Activated CD8-positive, alpha-beta T cell treated with anti-CD3 and anti-CD28 coated beads for 36 hours (primary cell): ENCODE measurements around the gene ZNF665. TPM values are rescaled to one million over a fixed set of nuclear protein-coding genes. Genes with fewer than 3 reads are reported as not detected.

ENCODE experiments used
- ATAC-seq: fragments of 200-7000 bp; cut with Tn5 transposase; one replicate; pipeline ENCODE4 v1.10.0; 2021; ENCODE audit warnings: mild to moderate bottlenecking, moderate library complexity
- CTCF ChIA-PET: fragments of 350-600 bp; sonication (Branson Sonifier 250); formaldehyde crosslinking; loops from one replicate; lab custom pipeline; 2021; ENCODE audit warnings: antibody characterized with exemption; lab: Charles Lee
- POLR2A ChIA-PET: fragments of 350-600 bp; sonication (Branson Sonifier 250); formaldehyde crosslinking; loops from one replicate; lab custom pipeline; 2021; ENCODE audit warnings: antibody characterized with exemption; lab: Charles Lee
- DNase-seq: peaks from one replicate; pipeline ENCODE4 v3.0.0-alpha.2; 2020
- H3K27ac Mint-ChIP-seq: one replicate; pipeline ENCODE4 v1.8.0; 2021; ENCODE audit warnings: mild to moderate bottlenecking, mixed read lengths
- H3K27me3 Mint-ChIP-seq: one replicate; pipeline ENCODE4 v1.8.0; 2021; ENCODE audit warnings: mixed read lengths
- H3K36me3 Mint-ChIP-seq: one replicate; pipeline ENCODE4 v1.8.0; 2021; ENCODE audit warnings: low read depth, mixed read lengths
- H3K4me1 Mint-ChIP-seq: one replicate; pipeline ENCODE4 v1.8.0; 2021; ENCODE audit warnings: low read depth, mixed read lengths
- H3K4me3 Mint-ChIP-seq: one replicate; pipeline ENCODE4 v1.8.0; 2021; ENCODE audit warnings: mild to moderate bottlenecking, moderate library complexity, mixed read lengths
- H3K9me3 Mint-ChIP-seq: one replicate; pipeline ENCODE4 v1.8.0; 2021; ENCODE audit warnings: mixed read lengths
- intact Hi-C: fragments of 100-400 bp; cut with micrococcal nuclease; formaldehyde crosslinking; loops from one replicate; pipeline ENCODE4 v1.10.0; 2022
- total RNA-seq, 2 experiments: library from RNA; stranded (reverse); gene quantifications; one replicate each; pipeline ENCODE4 v1.2.3, GENCODE V29; 2021
- TF ChIP-seq, protein P1 (sequence below): fragments of 200-600 bp; IDR thresholded peaks from one replicate; pipeline ENCODE4 v1.8.0; 2022; ENCODE audit warnings: antibody characterized with exemption, mild to moderate bottlenecking

ZNF665 gene
- total RNA-seq, 2 experiments from 2014 or later, result 7.5 to 9.3 TPM

DNA sequence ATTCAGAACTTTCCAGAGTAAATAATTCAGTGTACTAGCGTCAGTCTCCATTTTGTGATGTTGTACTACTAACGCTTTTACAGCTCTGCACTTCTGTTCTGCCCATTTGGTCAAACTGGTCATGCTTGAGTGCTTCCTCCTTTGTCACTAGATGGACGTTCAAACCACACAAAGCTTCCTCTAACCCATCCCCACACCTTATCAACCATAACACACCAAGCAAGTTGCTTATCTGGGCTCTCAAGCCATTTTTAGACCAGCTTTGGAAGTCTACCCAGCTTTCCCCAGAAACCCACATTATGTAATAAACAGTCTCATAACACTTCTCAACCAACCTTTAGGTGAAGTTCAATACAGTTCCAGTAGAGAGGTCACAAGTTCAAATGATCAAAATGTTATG lies 32.0 kb downstream of the ZNF665 start:
- DNase-seq (no peak), ATAC-seq (no peak)
- no peaks in the 10 kb centered on the region for H3K27me3 Mint-ChIP-seq
- intact Hi-C loops, result no loop called here
- H3K4me3 Mint-ChIP-seq, result no peak overlapping the region
- H3K36me3 Mint-ChIP-seq, result peaks cover 51% of the 10 kb centered on the region
- POLR2A ChIA-PET, result no interaction called here
- H3K9me3 Mint-ChIP-seq, result peaks cover 49% of the 10 kb centered on the region
- H3K4me1 Mint-ChIP-seq, result peaks cover 15% of the 10 kb centered on the region
- TF ChIP-seq, protein P1, sequence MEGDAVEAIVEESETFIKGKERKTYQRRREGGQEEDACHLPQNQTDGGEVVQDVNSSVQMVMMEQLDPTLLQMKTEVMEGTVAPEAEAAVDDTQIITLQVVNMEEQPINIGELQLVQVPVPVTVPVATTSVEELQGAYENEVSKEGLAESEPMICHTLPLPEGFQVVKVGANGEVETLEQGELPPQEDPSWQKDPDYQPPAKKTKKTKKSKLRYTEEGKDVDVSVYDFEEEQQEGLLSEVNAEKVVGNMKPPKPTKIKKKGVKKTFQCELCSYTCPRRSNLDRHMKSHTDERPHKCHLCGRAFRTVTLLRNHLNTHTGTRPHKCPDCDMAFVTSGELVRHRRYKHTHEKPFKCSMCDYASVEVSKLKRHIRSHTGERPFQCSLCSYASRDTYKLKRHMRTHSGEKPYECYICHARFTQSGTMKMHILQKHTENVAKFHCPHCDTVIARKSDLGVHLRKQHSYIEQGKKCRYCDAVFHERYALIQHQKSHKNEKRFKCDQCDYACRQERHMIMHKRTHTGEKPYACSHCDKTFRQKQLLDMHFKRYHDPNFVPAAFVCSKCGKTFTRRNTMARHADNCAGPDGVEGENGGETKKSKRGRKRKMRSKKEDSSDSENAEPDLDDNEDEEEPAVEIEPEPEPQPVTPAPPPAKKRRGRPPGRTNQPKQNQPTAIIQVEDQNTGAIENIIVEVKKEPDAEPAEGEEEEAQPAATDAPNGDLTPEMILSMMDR, result no peak
- no peak overlapping the region for H3K27ac Mint-ChIP-seq
- CTCF ChIA-PET, result no interaction called here

DNA sequence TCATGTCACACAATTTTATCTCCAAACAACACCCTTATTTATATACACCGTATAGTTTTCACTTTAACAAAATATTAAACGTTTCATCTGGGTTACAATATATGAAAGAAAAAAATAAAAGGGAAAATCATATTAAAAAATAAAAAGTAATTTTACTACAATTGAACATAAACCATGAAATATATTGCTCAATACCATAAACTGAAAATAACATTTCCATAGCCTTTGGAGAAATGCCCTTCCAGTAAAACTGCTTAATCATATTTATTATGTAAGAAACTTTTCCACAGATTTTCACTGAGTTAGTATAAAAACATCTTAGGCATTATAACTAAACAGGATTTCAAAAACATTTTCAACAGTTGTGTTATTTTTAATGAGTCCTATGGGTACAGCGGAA lies 32.8 kb downstream of the ZNF665 start:
- no peak for ATAC-seq
- TF ChIP-seq, protein P1, result no peak
- intact Hi-C loops, result no loop called here

DNA sequence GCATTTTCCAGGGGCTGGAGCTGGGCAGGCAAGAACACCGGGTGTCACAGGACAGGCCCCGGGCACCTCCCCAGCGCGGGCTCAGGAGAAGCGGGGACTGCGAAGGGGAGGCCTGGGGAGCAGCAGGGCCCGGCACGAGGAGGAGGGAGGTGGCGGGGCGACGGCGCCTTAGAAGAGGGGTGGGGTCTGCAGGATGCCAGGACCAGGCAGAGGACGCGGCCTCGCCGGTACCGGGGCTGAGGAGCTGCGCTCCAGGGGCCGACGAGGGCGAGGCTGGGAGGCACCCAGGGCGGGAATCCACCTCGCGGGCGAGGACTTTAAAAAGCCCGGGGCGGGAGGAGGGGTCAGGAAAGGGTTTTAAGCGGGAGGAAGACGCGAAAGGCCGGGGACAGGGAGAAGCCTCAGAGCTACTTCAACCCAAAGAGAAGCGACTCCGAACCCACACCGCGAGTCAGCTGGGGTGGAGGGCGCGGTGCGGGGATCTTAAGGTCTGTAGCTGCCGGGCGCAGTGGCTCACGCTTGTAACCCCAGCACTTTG lies 35.0 kb downstream of the ZNF665 start:
- Mint-ChIP-seq H3K4me1 (peaks cover 15% of the 10 kb centered on the region), H3K27me3 (no peaks in the 10 kb centered on the region), H3K9me3 (peaks cover 42% of the 10 kb centered on the region), H3K4me3 (peak overlapping the region; percentile 83), H3K36me3 (peaks cover 55% of the 10 kb centered on the region), H3K27ac (peak overlapping the region; percentile 86)
- DNase-seq (peak; percentile 60), ATAC-seq (peak; percentile 45)
- ChIA-PET POLR2A (no interaction called here), CTCF (no interaction called here)
- TF ChIP-seq, protein P1, result no peak
- intact Hi-C loops, result no loop called here

More for the DNA sequence above, 32.8 kb downstream of the ZNF665 start:
- Mint-ChIP-seq H3K27ac (no peak overlapping the region), H3K4me1 (peaks cover 15% of the 10 kb centered on the region), H3K9me3 (peaks cover 41% of the 10 kb centered on the region), H3K27me3 (no peaks in the 10 kb centered on the region), H3K4me3 (no peak overlapping the region), H3K36me3 (peaks cover 47% of the 10 kb centered on the region)
- POLR2A ChIA-PET, result no interaction called here
- CTCF ChIA-PET, result no interaction called here
- no peak for DNase-seq

DNA sequence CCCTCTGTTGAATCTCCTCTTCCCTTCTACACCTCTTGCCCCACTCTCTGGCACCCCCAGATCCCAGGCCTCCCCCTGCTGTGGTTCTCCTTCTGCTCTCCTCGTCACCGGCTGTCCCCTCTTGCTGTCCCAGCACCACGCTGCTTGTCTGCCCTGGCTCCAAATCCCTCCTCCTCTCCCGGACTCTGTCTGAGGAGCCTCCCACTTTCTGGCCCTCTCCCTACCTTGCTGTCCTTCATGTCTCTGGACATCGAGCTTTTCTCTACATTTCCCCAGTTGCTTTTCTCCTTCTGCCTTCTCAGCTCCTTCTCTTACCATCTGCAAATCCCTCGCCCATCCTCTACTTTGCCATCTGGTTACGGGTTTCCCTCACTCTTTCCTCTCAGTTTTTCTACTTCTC lies 35.5 kb downstream of the ZNF665 start:
- H3K9me3 Mint-ChIP-seq, result peaks cover 44% of the 10 kb centered on the region

DNA sequence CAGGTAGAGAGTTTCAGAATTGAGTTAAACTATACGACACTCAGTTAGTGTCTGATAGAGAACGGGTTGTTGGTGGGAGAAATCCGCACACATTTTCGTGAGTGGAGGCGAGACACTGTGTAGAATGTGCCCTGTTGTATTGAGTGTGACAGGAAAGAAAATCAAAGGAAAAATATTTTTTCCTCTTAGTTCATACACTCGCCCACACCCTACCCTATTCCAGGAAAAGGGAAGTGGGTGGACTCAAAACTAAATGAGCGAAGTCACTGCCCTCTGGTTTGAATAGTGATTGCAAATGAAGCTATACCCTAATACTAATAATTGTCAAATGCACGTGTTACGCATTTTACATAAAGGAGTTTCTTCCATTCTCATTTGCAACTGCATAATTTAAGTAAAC lies 36.3 kb downstream of the ZNF665 start:
- ChIA-PET CTCF (no interaction called here), POLR2A (no interaction called here)
- peaks cover 15% of the 10 kb centered on the region for H3K4me1 Mint-ChIP-seq
- H3K27ac Mint-ChIP-seq, result peak overlapping the region; percentile 86
- peaks cover 46% of the 10 kb centered on the region for H3K9me3 Mint-ChIP-seq
- intact Hi-C loops, result no loop called here
- H3K27me3 Mint-ChIP-seq, result no peaks in the 10 kb centered on the region
- DNase-seq (no peak), ATAC-seq (no peak)
- peak overlapping the region; percentile 83 for H3K4me3 Mint-ChIP-seq
- TF ChIP-seq, protein P1, result no peak
- H3K36me3 Mint-ChIP-seq, result peaks cover 62% of the 10 kb centered on the region

More for the DNA sequence above, 35.5 kb downstream of the ZNF665 start:
- Mint-ChIP-seq H3K4me1 (peaks cover 15% of the 10 kb centered on the region), H3K27ac (peak overlapping the region; percentile 86), H3K27me3 (no peaks in the 10 kb centered on the region), H3K4me3 (peak overlapping the region; percentile 83), H3K36me3 (peaks cover 59% of the 10 kb centered on the region)
- intact Hi-C loops, result no loop called here
- ATAC-seq (no peak), DNase-seq (no peak)
- ChIA-PET CTCF (no interaction called here), POLR2A (interaction anchor here (0.7 kb wide), 1 partner anchor 16 kb away, joined by 3 read pairs; no protein-coding TSS in a partner anchor)
- TF ChIP-seq, protein P1, result no peak
